HepG2 (cell line): ENCODE results near the gene ANKRD17. TPM values are rescaled to one million over a fixed set of nuclear protein-coding genes. Genes with fewer than 3 reads are reported as not detected.

Experiments used
- AGO2 ChIP-seq: fragments of 200-400 bp; formaldehyde crosslinking; optimal IDR thresholded peaks from 2 replicates; pipeline ENCODE3; 2017; ENCODE audit warnings: mild to moderate bottlenecking, low read depth, low read length, moderate library complexity
- BRD4 ChIP-seq: sonication (generic); formaldehyde crosslinking; IDR thresholded peaks from 2 replicates; pipeline ENCODE4 v1.4.0; 2020; ENCODE audit warnings: missing genetic modification reagents
- ETV5 ChIP-seq: IDR thresholded peaks from 2 replicates; pipeline ENCODE4 v1.6.1; 2018; ENCODE audit warnings: missing biosample characterization, missing genetic modification reagents, inconsistent platforms, borderline replicate concordance
- FOSL1 ChIP-seq: sonication (generic); formaldehyde crosslinking; IDR thresholded peaks from 2 replicates; pipeline ENCODE4 v1.9.0; 2021; ENCODE audit warnings: missing genetic modification reagents, borderline replicate concordance
- GTF3A ChIP-seq: sonication (generic); formaldehyde crosslinking; conservative IDR thresholded peaks from 2 replicates; pipeline ENCODE4 v1.4.0; 2020; ENCODE audit warnings: mild to moderate bottlenecking, missing genetic modification reagents
- ISX ChIP-seq: sonication (generic); formaldehyde crosslinking; conservative IDR thresholded peaks from 2 replicates; pipeline ENCODE4 v1.5.0; 2020; ENCODE audit warnings: missing genetic modification reagents
- KDM4B ChIP-seq: sonication (generic); formaldehyde crosslinking; IDR thresholded peaks from 2 replicates; pipeline ENCODE4 v1.4.0; 2020; ENCODE audit warnings: missing genetic modification reagents
- KDM5B ChIP-seq: sonication (generic); formaldehyde crosslinking; IDR thresholded peaks from 2 replicates; pipeline ENCODE4 v1.4.0; 2020; ENCODE audit warnings: missing genetic modification reagents, mild to moderate bottlenecking, borderline replicate concordance
- KMT2A ChIP-seq: sonication (generic); formaldehyde crosslinking; IDR thresholded peaks from 2 replicates; pipeline ENCODE4 v1.4.0; 2020; ENCODE audit warnings: missing genetic modification reagents
- MBD4 ChIP-seq: IDR thresholded peaks from 2 replicates; pipeline ENCODE4 v1.6.1; 2012; ENCODE audit warnings: low read length, inconsistent platforms, borderline replicate concordance
- MYC ChIP-seq: sonication (generic); formaldehyde crosslinking; IDR thresholded peaks from 2 replicates; pipeline ENCODE4 v1.9.0; 2021; ENCODE audit warnings: missing genetic modification reagents, borderline replicate concordance
- PTBP1 ChIP-seq: fragments of 200-400 bp; formaldehyde crosslinking; IDR thresholded peaks from 2 replicates; pipeline ENCODE4 v1.6.1; 2018; ENCODE audit warnings: low read length, low read depth; ENCODE audit not compliant: poor library complexity, severe bottlenecking
- RBFOX2 ChIP-seq: fragments of 200-400 bp; formaldehyde crosslinking; IDR thresholded peaks from 2 replicates; pipeline ENCODE4 v1.6.1; 2017; ENCODE audit warnings: low read depth, mild to moderate bottlenecking, low read length
- REPIN1 ChIP-seq: sonication (generic); formaldehyde crosslinking; IDR thresholded peaks from 2 replicates; pipeline ENCODE4 v1.8.0; 2022; ENCODE audit warnings: missing genetic modification reagents, low read depth, mild to moderate bottlenecking, borderline replicate concordance
- SAP130 ChIP-seq: IDR thresholded peaks from 2 replicates; pipeline ENCODE4 v1.6.1; 2016; ENCODE audit warnings: low read depth
- XRCC5 ChIP-seq: fragments of 200-400 bp; formaldehyde crosslinking; optimal IDR thresholded peaks from 2 replicates; pipeline ENCODE3; 2017; ENCODE audit warnings: mild to moderate bottlenecking, low read length
- ZBTB8A ChIP-seq: sonication (generic); formaldehyde crosslinking; IDR thresholded peaks from 2 replicates; pipeline ENCODE4 v1.4.0; 2020; ENCODE audit warnings: mild to moderate bottlenecking, low read depth, missing genetic modification reagents, borderline replicate concordance
- ZFP36 ChIP-seq: fragments of 150-350 bp; IDR thresholded peaks from 2 replicates; pipeline ENCODE4 v1.6.1; 2018; ENCODE audit warnings: borderline replicate concordance, low read length, low read depth; ENCODE audit not compliant: partially characterized antibody
- ZIK1 ChIP-seq: sonication (generic); formaldehyde crosslinking; IDR thresholded peaks from 2 replicates; pipeline ENCODE4 v1.5.0; 2020; ENCODE audit warnings: mild to moderate bottlenecking, low read depth, missing genetic modification reagents, borderline replicate concordance
- ZNF674 ChIP-seq: sonication (generic); formaldehyde crosslinking; IDR thresholded peaks from 2 replicates; pipeline ENCODE4 v1.5.0; 2020; ENCODE audit warnings: low read depth, mild to moderate bottlenecking, missing genetic modification reagents
- ZNF709 ChIP-seq: sonication (generic); formaldehyde crosslinking; IDR thresholded peaks from 2 replicates; pipeline ENCODE4 v1.5.0; 2020; ENCODE audit warnings: mild to moderate bottlenecking, missing genetic modification reagents
- ZSCAN20 ChIP-seq: sonication (generic); formaldehyde crosslinking; IDR thresholded peaks from 2 replicates; pipeline ENCODE4 v1.4.0; 2020; ENCODE audit warnings: missing genetic modification reagents, mild to moderate bottlenecking, borderline replicate concordance
- ZSCAN9 ChIP-seq: IDR thresholded peaks from 2 replicates; pipeline ENCODE4 v1.6.1; 2016; ENCODE audit warnings: borderline replicate concordance
- polyA plus RNA-seq, 8 experiments: library from polyadenylated mRNA; depleted of rRNA in 3 of 8; stranded (reverse) in 7 of 8; unstranded in 1 of 8; fragments of >200 nt; fragmentation: Illumina TruSeq in 4 of 8; extraction: Trizol in 4 of 8; gene quantifications; 2 replicates each; pipeline versions ENCODE4 v1.2.1 to v1.2.3, GENCODE V29; 2011 to 2016; ENCODE audit warnings: low read depth in 4 of 8, missing spikeins in 1 of 8, mixed read lengths in 1 of 8; ENCODE audit not compliant: insufficient read depth in 1 of 8
- total RNA-seq, 5 experiments: library from RNA; depleted of rRNA; stranded (reverse); fragments of >200 nt; fragmentation: Illumina TruSeq; extraction: Trizol; gene quantifications; 2 replicates each; pipeline ENCODE4 v1.2.3, GENCODE V29; 2016; ENCODE audit warnings: low read depth in 1 of 5
- TF ChIP-seq, protein P1 (sequence below): sonication (generic); formaldehyde crosslinking; conservative IDR thresholded peaks from 2 replicates; pipeline ENCODE4 v1.8.1; 2023; ENCODE audit warnings: missing genetic modification reagents
- TF ChIP-seq, protein P2 (sequence below): IDR thresholded peaks from 2 replicates; pipeline ENCODE4 v1.6.1; 2016; ENCODE audit warnings: mild to moderate bottlenecking, missing biosample characterization, missing genetic modification reagents
- TF ChIP-seq, protein P3 (sequence below): sonication (generic); formaldehyde crosslinking; IDR thresholded peaks from 2 replicates; pipeline ENCODE4 v1.8.1; 2022; ENCODE audit warnings: low read depth, mild to moderate bottlenecking, missing genetic modification reagents

ANKRD17 gene
- total and polyA plus RNA-seq, 2 of the 13 experiments (the other 11 are each of a cell fraction or from before 2014, with no cell fraction given): 55.7 to 61.1 TPM

GRCh38 chr4:73069338-73070073, 189.1 kb downstream of the ANKRD17 start, which contains the start of gene COX18 (continued):
- TF ChIP-seq, protein P1, sequence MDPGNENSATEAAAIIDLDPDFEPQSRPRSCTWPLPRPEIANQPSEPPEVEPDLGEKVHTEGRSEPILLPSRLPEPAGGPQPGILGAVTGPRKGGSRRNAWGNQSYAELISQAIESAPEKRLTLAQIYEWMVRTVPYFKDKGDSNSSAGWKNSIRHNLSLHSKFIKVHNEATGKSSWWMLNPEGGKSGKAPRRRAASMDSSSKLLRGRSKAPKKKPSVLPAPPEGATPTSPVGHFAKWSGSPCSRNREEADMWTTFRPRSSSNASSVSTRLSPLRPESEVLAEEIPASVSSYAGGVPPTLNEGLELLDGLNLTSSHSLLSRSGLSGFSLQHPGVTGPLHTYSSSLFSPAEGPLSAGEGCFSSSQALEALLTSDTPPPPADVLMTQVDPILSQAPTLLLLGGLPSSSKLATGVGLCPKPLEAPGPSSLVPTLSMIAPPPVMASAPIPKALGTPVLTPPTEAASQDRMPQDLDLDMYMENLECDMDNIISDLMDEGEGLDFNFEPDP (CRISPR knock-in tag): 0 out of 2 replicates have a peak, but pooled peaks have one; percentile 77
- TF ChIP-seq ZIK1 (CRISPR knock-in tag) (peak; percentile 65; the same call in 1 of the 2 replicates), REPIN1 (0 out of 2 replicates have a peak, but pooled peaks have one; percentile 32), GTF3A (CRISPR knock-in tag) (0 out of 2 replicates have a peak, but pooled peaks have one; percentile 20), SAP130 (peak; percentile 78), ZNF709 (CRISPR knock-in tag) (peak; percentile 91; the same call in 1 of the 2 replicates), ZNF674 (peak; percentile 72; the same call in 1 of the 2 replicates), MBD4 (no peak), ZSCAN20 (CRISPR knock-in tag) (0 out of 2 replicates have a peak, but pooled peaks have one; percentile 20), AGO2 (peak; percentile 98), BRD4 (CRISPR knock-in tag) (0 out of 2 replicates have a peak, but pooled peaks have one; percentile 36), MYC (CRISPR knock-in tag) (peak; percentile 91), ZFP36 (no peak), KMT2A (CRISPR knock-in tag) (peak; percentile 91), RBFOX2 (peak; percentile 99), ZBTB8A (CRISPR knock-in tag) (peak; percentile 58; the same call in 1 of the 2 replicates), XRCC5 (peak; percentile 14), ISX (CRISPR knock-in tag) (no peak), ZSCAN9 (CRISPR knock-in tag) (peak; percentile 64), KDM4B (peak; percentile 73; the same call in 1 of the 2 replicates), FOSL1 (peak; percentile 39; the same call in 1 of the 2 replicates), PTBP1 (no peak), KDM5B (CRISPR knock-in tag) (peak; percentile 99), ETV5 (no peak)
- TF ChIP-seq, protein P2, sequence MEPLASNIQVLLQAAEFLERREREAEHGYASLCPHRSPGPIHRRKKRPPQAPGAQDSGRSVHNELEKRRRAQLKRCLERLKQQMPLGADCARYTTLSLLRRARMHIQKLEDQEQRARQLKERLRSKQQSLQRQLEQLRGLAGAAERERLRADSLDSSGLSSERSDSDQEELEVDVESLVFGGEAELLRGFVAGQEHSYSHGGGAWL (CRISPR knock-in tag): peak; percentile 89
- TF ChIP-seq, protein P3, sequence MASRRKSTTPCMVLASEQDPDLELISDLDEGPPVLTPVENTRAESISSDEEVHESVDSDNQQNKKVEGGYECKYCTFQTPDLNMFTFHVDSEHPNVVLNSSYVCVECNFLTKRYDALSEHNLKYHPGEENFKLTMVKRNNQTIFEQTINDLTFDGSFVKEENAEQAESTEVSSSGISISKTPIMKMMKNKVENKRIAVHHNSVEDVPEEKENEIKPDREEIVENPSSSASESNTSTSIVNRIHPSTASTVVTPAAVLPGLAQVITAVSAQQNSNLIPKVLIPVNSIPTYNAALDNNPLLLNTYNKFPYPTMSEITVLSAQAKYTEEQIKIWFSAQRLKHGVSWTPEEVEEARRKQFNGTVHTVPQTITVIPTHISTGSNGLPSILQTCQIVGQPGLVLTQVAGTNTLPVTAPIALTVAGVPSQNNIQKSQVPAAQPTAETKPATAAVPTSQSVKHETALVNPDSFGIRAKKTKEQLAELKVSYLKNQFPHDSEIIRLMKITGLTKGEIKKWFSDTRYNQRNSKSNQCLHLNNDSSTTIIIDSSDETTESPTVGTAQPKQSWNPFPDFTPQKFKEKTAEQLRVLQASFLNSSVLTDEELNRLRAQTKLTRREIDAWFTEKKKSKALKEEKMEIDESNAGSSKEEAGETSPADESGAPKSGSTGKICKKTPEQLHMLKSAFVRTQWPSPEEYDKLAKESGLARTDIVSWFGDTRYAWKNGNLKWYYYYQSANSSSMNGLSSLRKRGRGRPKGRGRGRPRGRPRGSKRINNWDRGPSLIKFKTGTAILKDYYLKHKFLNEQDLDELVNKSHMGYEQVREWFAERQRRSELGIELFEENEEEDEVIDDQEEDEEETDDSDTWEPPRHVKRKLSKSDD (CRISPR knock-in tag): peak; percentile 98
